CD4-positive, alpha-beta T cell (primary cell): Measurements from ENCODE around the gene RPL32. TPM values are rescaled to one million over a fixed set of nuclear protein-coding genes. Genes with fewer than 3 reads are reported as not detected.

Source experiments
- ATAC-seq: fragments of 200-7000 bp; cut with Tn5 transposase; one replicate; pipeline ENCODE4 v1.10.0; 2022; ENCODE audit warnings: mild to moderate bottlenecking; ENCODE audit not compliant: poor library complexity
- CTCF ChIA-PET: fragments of 350-600 bp; sonication (Branson Sonifier 250); formaldehyde crosslinking; loops from one replicate; lab custom pipeline; 2021; ENCODE audit warnings: antibody characterized with exemption, inconsistent platforms; lab: Charles Lee
- POLR2A ChIA-PET: fragments of 350-600 bp; sonication (Branson Sonifier 250); formaldehyde crosslinking; loops from one replicate; lab custom pipeline; 2021; ENCODE audit warnings: antibody characterized with exemption, inconsistent platforms; lab: Charles Lee
- DNase-seq, 14 experiments: peaks; one replicate each; pipeline ENCODE4 v3.0.0-alpha.2; 2013 to 2020; ENCODE audit warnings: mixed read lengths in 2 of 14
- H3K27ac ChIP-seq, 2 donors: one replicate each; pipeline versions ENCODE4 v1.5.1 to v1.7.0; 2013; ENCODE audit warnings: low read length in 2 of 2, low read depth in 1 of 2, mild to moderate bottlenecking in 1 of 2
- H3K27me3 ChIP-seq, 2 experiments: 1 replicate in 1 of 2; 2 replicates in 1 of 2; pipeline versions ENCODE4 v1.6.1 to v1.7.0; 2013; ENCODE audit warnings: low read length in 2 of 2, control low read depth in 1 of 2, mild to moderate bottlenecking in 1 of 2, moderate library complexity in 1 of 2; ENCODE audit not compliant: insufficient read depth in 2 of 2, control insufficient read depth in 1 of 2
- H3K36me3 ChIP-seq: one replicate; pipeline ENCODE4 v1.6.1; 2013; ENCODE audit warnings: low read length, control low read depth; ENCODE audit not compliant: insufficient read depth
- H3K4me1 ChIP-seq: one replicate; pipeline ENCODE4 v1.6.1; 2013; ENCODE audit warnings: low read length, control low read depth; ENCODE audit not compliant: insufficient read depth
- H3K4me3 ChIP-seq: one replicate; pipeline ENCODE4 v1.5.1; 2013; ENCODE audit warnings: mild to moderate bottlenecking, low read length, moderate library complexity
- H3K9me3 ChIP-seq, 2 experiments: 1 replicate in 1 of 2; 2 replicates in 1 of 2; pipeline versions ENCODE4 v1.6.1 to v1.7.0; 2013; ENCODE audit warnings: low read length in 2 of 2, mild to moderate bottlenecking in 2 of 2, control low read depth in 1 of 2, moderate library complexity in 1 of 2; ENCODE audit not compliant: control insufficient read depth in 1 of 2, insufficient read depth in 1 of 2
- H3K27ac Mint-ChIP-seq: one replicate; pipeline ENCODE4 v1.8.0; 2020; ENCODE audit warnings: mixed read lengths
- H3K27me3 Mint-ChIP-seq: one replicate; pipeline ENCODE4 v1.8.0; 2021; ENCODE audit warnings: mixed read lengths
- H3K36me3 Mint-ChIP-seq: one replicate; pipeline ENCODE4 v1.8.0; 2021; ENCODE audit warnings: low read depth, mixed read lengths
- H3K4me1 Mint-ChIP-seq: one replicate; pipeline ENCODE4 v1.8.0; 2021; ENCODE audit warnings: low read depth, mixed read lengths
- H3K4me3 Mint-ChIP-seq: one replicate; pipeline ENCODE4 v1.8.0; 2020; ENCODE audit warnings: mild to moderate bottlenecking, mixed read lengths
- H3K9me3 Mint-ChIP-seq: one replicate; pipeline ENCODE4 v1.8.0; 2020; ENCODE audit warnings: mixed read lengths
- intact Hi-C, 2 experiments: fragments of 100-400 bp; cut with DNase I in 1 of 2; cut with micrococcal nuclease in 1 of 2; formaldehyde crosslinking; loops; one replicate each; pipeline versions ENCODE4 v1.15.1 to v1.9.0; 2023 to 2025; cut with DNase I, micrococcal nuclease
- total RNA-seq, 174 experiments: library from RNA in 2 of 174; stranded (reverse) in 2 of 174; gene quantifications; one replicate each; pipeline ENCODE4 v1.2.3 and lab custom pipeline; 2021 to 2026
- TF ChIP-seq, protein P1 (sequence below): fragments of 200-600 bp; IDR thresholded peaks from one replicate; pipeline ENCODE4 v1.8.0; 2022; ENCODE audit warnings: antibody characterized with exemption, mild to moderate bottlenecking

The RPL32 gene
- total RNA-seq, 2 experiments from 2014 or later = 4,308 to 4,667 TPM

DNA sequence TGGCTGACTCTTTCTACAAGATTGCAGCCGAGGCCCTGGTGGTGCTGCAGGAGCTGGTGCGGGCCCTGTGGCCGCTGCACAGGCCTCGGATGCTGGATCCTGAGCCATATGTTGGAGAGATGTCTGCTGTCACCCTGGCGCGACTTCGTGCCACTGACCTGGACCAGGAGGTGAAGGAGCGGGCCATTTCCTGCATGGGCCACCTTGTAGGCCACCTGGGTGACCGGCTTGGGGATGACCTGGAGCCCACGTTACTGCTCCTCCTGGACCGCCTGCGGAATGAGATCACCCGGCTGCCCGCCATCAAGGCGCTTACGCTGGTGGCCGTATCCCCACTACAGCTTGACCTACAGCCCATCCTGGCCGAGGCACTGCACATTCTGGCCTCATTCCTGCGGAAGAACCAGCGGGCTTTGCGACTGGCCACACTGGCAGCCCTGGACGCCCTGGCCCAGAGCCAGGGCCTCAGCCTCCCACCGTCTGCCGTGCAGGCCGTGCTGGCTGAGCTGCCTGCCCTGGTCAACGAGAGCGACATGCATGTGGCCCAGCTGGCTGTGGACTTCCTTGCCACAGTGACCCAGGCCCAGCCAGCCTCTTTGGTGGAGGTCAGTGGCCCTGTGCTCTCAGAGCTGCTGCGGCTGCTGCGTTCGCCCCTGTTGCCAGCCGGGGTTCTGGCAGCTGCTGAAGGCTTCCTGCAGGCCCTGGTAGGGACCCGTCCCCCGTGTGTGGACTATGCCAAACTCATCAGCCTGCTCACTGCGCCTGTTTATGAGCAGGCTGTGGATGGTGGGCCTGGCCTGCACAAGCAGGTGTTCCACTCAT is 24.6 kb downstream of the RPL32 start:
- CTCF ChIA-PET = no interaction called here

DNA sequence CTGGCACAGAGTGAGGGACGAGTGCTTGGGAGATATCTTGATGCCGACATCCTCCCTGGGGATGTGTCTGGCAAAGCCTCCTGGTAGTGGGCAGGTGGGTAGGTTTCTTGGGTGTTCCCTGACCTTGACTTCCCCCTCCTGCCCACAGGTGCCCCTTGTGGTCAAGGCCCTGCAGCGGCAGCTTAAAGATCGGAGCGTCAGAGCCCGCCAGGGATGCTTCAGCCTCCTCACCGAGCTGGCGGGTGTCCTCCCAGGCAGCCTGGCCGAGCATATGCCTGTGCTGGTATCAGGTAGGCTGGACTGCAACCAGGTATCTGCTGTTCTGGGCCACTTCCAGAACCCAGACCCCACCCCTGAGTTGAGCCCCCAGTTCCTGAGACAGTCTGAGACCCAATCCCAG is 25.6 kb downstream of the RPL32 start:
- no peak overlapping the region for H3K27ac ChIP-seq
- TF ChIP-seq, protein P1, sequence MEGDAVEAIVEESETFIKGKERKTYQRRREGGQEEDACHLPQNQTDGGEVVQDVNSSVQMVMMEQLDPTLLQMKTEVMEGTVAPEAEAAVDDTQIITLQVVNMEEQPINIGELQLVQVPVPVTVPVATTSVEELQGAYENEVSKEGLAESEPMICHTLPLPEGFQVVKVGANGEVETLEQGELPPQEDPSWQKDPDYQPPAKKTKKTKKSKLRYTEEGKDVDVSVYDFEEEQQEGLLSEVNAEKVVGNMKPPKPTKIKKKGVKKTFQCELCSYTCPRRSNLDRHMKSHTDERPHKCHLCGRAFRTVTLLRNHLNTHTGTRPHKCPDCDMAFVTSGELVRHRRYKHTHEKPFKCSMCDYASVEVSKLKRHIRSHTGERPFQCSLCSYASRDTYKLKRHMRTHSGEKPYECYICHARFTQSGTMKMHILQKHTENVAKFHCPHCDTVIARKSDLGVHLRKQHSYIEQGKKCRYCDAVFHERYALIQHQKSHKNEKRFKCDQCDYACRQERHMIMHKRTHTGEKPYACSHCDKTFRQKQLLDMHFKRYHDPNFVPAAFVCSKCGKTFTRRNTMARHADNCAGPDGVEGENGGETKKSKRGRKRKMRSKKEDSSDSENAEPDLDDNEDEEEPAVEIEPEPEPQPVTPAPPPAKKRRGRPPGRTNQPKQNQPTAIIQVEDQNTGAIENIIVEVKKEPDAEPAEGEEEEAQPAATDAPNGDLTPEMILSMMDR = no peak
- H3K4me1 ChIP-seq = peaks cover 5% of the 10 kb centered on the region
- Mint-ChIP-seq H3K27ac (no peak overlapping the region), H3K9me3 (no peaks in the 10 kb centered on the region), H3K4me1 (peaks cover 2% of the 10 kb centered on the region), H3K4me3 (no peak overlapping the region), H3K27me3 (no peaks in the 10 kb centered on the region), H3K36me3 (peaks cover 6% of the 10 kb centered on the region)
- H3K27me3 ChIP-seq = no peaks in the 10 kb centered on the region
- DNase-seq (no peak), ATAC-seq (no peak)
- no peak overlapping the region for H3K4me3 ChIP-seq
- ChIA-PET POLR2A (no interaction called here), CTCF (no interaction called here)
- H3K9me3 ChIP-seq = no peaks in the 10 kb centered on the region
- H3K36me3 ChIP-seq = no peaks in the 10 kb centered on the region
- intact Hi-C loops = no loop called here

More for the DNA sequence above, 24.6 kb downstream of the RPL32 start:
- no peaks in the 10 kb centered on the region for H3K9me3 Mint-ChIP-seq
- no peak for DNase-seq
- Histone ChIP-seq H3K9me3 (no peaks in the 10 kb centered on the region), H3K36me3 (no peaks in the 10 kb centered on the region), H3K4me1 (no peaks in the 10 kb centered on the region), H3K4me3 (no peak overlapping the region), H3K27me3 (no peaks in the 10 kb centered on the region), H3K27ac (no peak overlapping the region)
- H3K4me3 Mint-ChIP-seq = no peak overlapping the region
- H3K27me3 Mint-ChIP-seq = no peaks in the 10 kb centered on the region
- TF ChIP-seq, protein P1 = no peak
- H3K36me3 Mint-ChIP-seq = peaks cover 6% of the 10 kb centered on the region
- ATAC-seq = no peak
- intact Hi-C loops = no loop called here
- H3K4me1 Mint-ChIP-seq = no peaks in the 10 kb centered on the region
- H3K27ac Mint-ChIP-seq = no peak overlapping the region
- POLR2A ChIA-PET = no interaction called here

DNA sequence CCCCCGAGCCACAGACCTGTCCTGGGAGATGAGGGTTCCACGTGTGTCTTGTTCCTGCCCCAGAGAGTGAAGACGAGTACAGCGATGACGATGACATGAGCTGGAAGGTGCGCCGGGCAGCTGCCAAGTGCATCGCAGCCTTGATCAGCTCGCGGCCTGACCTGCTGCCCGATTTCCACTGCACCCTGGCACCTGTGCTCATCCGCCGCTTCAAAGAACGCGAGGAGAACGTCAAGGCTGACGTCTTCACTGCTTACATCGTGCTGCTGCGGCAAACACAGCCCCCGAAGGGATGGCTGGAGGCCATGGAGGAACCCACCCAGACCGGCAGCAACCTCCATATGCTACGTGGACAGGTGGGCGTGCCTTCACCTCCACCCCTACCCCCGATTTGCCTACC is 26.3 kb downstream of the RPL32 start:
- POLR2A ChIA-PET = no interaction called here
- TF ChIP-seq, protein P1 = no peak
- CTCF ChIA-PET = interaction anchor here (1.1 kb wide), 1 partner anchor 27 kb away, joined by 3 read pairs; no protein-coding TSS in a partner anchor
- Mint-ChIP-seq H3K27ac (no peak overlapping the region), H3K4me3 (no peak overlapping the region), H3K9me3 (no peaks in the 10 kb centered on the region), H3K36me3 (peaks cover 6% of the 10 kb centered on the region), H3K4me1 (peaks cover 7% of the 10 kb centered on the region), H3K27me3 (no peaks in the 10 kb centered on the region)
- Histone ChIP-seq H3K9me3 (no peaks in the 10 kb centered on the region), H3K4me1 (peaks cover 9% of the 10 kb centered on the region), H3K27me3 (no peaks in the 10 kb centered on the region), H3K4me3 (no peak overlapping the region), H3K27ac (no peak overlapping the region), H3K36me3 (no peaks in the 10 kb centered on the region)
- DNase-seq (no peak), ATAC-seq (no peak)
- intact Hi-C loops = no loop called here
